ENCODE data around the gene DTL.

DTL gene

GRCh38 chr1:212137854-212138253, 102.3 kb downstream of the DTL start:
- no peak overlapping the region for H3K4me3 ChIP-seq (ENCODE audit: low read depth, low read length)
- no peak for TF ChIP-seq CTCF (IDR thresholded peaks at IDR 0.05; ENCODE audit: insufficient read depth, low read depth, low read length, missing control alignments)
- no peak for DNase-seq (ENCODE audit: low read depth)

- H3K4me3 ChIP-seq (ENCODE audit: low read depth, low read length) = no peak overlapping the region
- DNase-seq (ENCODE audit: low read depth) = no peak
Measured at GRCh38 chr1:212138457-212138856, 102.9 kb downstream of the DTL start.

GRCh38 chr1:212139526-212140135, 104.1 kb downstream of the DTL start:
- no peak for TF ChIP-seq CTCF (IDR thresholded peaks at IDR 0.05; ENCODE audit: insufficient read depth, low read depth, low read length, missing control alignments)
- no peak overlapping the region for H3K4me3 ChIP-seq (ENCODE audit: low read depth, low read length)
- DNase-seq (ENCODE audit: low read depth) = no peak

More at GRCh38 chr1:212138457-212138856, 102.9 kb downstream of the DTL start:
- no peak for TF ChIP-seq CTCF (IDR thresholded peaks at IDR 0.05; ENCODE audit: insufficient read depth, low read depth, low read length, missing control alignments)

- no peak for DNase-seq (ENCODE audit: low read depth)
- no peak overlapping the region for H3K4me3 ChIP-seq (ENCODE audit: low read depth, low read length)
- TF ChIP-seq CTCF (IDR thresholded peaks at IDR 0.05; ENCODE audit: insufficient read depth, low read depth, low read length, missing control alignments) = no peak
Measured at GRCh38 chr1:212141404-212141803, 105.9 kb downstream of the DTL start.

GRCh38 chr1:212142883-212143530, 107.5 kb downstream of the DTL start:
- TF ChIP-seq CTCF (IDR thresholded peaks at IDR 0.05; ENCODE audit: insufficient read depth, low read depth, low read length, missing control alignments) = no peak
- DNase-seq (ENCODE audit: low read depth) = no peak

GRCh38 chr1:212147581-212148033, 112.1 kb downstream of the DTL start:
- TF ChIP-seq CTCF (IDR thresholded peaks at IDR 0.05; ENCODE audit: insufficient read depth, low read depth, low read length, missing control alignments) = no peak
- no peak for DNase-seq (ENCODE audit: low read depth)
- H3K4me3 ChIP-seq (ENCODE audit: low read depth, low read length) = no peak overlapping the region

More at GRCh38 chr1:212142883-212143530, 107.5 kb downstream of the DTL start:
- H3K4me3 ChIP-seq (ENCODE audit: low read depth, low read length) = no peak overlapping the region

All from GM12865 (cell line).